NCI-H526 treated with DMSO at 0.1 percent for 48 hours (cell line): ENCODE results near the gene DSCAML1.
A peak's percentile ranks its signal among the peaks of the same experiment; 100 is the strongest.
"Not testable (repeated sequence)": the region's sequence is repeated elsewhere in the genome, so short reads cannot be mapped to it uniquely, and the experiment has no call there.

ENCODE experiments used
- DNase-seq: peaks from one replicate; lab custom pipeline; 2025; lab: John Stamatoyannopoulos, UW

DSCAML1 gene

DNA sequence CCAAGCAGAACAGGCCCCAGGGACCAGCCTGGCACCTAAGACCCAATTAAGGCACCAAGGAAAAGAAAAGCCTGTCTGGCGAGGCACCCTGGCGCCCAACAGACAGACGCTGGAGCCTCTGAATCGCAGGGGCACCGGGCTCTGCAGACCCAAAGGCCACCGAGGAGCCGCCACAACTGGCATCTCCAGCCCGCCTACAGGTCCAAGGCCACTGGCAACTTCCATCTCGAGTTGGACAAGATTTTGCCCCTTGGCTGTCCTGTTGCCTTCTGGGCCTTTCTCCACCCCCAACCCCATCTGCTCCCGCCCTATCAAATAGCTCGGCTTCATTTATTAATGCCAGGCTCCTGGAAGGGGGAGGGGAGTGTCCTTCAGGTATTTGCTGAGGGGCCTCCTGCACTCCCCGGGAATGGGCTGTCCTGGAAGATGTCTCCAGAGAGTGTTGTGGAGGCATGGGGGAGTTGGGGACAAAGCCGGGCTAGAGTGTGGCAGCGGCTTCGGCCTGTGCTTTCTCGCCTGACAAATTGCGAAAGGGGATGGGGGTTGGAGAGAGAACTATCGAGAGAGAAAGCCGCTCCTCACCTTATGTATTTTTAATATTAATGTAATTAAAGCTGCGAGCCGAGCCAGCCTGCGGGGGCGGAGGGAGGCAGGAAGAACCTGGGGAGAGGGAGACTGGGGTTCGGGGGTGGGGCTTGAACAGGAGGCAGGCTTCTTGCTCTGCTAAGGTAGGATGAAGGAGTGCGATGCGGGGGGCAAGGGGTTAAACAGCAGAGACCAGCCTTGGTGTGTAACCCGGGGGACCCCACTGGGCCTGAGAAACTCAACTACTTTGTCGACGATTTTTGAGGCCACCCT, 2.0 kb downstream of the DSCAML1 start:
- peak; percentile 79 for DNase-seq

GRCh38 chr11:117794135-117794534, 2.9 kb downstream of the DSCAML1 start:
- peak; percentile 79 for DNase-seq

GRCh38 chr11:117793583-117793982, 3.4 kb downstream of the DSCAML1 start:
- peak; percentile 85 for DNase-seq

GRCh38 chr11:117792992-117793391, 4.0 kb downstream of the DSCAML1 start:
- peak; percentile 99 for DNase-seq

DNA sequence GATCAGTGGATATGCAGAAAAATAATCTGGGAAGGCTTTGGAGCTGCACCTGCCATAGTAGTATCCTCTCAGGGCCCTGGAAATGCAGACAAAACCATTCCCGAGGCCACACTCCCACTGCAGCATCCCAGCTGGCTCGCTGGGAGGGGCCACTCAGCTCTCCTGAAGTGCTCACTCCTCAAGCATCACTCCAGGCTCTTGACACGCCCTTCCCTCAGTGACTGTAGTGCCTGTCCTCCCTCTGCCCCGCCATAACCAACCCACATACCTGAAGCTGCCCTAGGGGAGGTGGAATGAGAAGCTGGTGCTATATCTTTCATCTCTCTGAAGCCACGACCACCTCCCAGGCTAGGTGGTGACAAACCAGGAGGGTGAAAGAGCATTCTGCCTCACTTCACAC, 4.8 kb downstream of the DSCAML1 start:
- no peak for DNase-seq

DNA sequence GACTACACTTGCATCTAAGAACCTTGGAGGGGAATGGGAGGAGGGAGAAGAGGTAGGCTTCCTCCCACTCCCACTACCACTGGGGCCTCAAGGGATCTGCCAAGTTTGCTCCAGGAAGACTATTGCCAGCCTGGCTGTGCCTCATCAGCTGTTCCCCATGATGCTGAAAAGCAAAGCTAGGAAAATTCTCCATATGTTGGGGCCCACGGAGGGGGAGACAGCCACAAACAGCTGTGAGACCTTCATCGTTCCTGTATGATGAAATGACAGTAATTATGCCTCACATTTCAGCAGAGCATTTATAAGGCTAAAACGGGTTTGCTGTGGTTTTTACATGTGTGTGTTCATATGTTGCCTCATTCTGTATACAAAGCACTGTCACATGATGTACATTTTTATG, 6.7 kb downstream of the DSCAML1 start:
- no peak for DNase-seq

DNA sequence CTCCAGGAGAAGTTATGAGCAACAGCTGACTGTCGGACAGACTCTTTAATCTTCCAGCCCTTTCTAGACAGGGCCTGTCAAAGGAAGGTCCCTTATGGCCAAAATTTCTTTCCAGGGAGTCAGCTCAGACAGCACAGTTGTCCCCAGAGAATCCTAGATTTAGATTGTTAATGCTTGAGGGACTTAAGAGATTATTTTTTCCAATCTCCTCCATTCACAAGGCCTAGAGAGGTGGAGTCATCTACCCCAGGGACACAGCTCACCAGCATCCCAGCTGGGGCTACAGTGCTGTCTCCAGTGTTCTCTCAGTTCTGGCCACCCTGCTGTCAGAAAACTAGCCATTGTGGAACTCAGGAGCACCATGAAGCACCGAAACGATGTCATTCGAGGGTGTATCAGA, 7.8 kb downstream of the DSCAML1 start:
- no peak for DNase-seq

DNA sequence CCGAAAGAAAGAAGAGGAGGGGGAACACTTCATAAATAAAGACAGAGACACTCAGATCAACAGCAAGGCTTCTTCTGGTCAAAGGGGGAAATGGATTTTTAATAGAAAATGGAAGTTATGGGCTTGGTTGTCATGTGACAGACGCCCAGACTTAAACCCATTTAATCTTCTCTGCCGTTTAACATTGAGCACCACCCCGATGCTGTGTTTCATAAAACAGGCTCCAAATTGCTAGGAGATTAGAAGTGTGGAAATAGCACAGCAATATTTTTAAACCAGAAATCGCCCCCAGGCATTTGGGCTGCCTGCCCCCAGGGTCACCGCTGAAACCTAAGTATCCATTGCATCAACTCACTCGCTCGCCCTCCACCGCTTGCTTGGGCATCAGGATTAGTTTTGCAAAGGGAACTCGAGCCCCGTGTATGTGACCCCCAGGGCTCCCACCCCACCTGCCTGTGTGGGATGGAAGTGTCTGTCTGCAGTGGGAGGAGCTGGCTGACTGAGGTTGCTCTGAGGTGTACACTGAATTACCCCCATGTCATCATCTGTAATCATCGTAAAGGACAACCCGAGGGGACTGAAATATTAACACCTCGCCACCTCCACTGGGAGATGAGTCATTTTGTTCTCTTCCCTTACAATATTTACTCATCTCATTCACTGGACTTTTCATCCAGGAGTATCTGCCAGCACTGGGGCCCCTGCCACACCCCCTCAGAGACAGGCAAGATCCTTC, 10.7 kb downstream of the DSCAML1 start:
- no peak for DNase-seq

DNA sequence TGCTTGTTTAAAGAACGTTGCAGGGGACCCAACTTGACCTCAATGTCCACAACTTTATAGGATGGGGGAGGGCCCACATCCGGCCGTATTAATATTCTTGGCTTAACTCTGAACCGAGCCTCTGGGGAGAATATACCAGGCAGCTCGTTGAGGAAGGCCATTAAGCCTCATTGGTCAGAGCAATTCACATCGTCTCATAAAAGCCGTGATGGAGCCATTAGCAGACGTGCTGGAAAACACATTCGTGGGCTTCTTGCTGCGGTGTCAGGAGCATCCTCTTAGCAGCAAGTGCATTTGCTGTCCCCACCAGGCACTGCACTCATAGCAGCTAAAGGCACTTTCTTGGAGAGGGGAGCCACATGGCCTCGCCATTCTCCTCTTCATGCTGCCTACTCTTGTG, 14.9 kb downstream of the DSCAML1 start:
- DNase-seq: no peak

GRCh38 chr11:117781627-117782026, 15.4 kb downstream of the DSCAML1 start:
- DNase-seq: no peak

GRCh38 chr11:117780456-117780855, 16.6 kb downstream of the DSCAML1 start:
- no peak for DNase-seq

DNA sequence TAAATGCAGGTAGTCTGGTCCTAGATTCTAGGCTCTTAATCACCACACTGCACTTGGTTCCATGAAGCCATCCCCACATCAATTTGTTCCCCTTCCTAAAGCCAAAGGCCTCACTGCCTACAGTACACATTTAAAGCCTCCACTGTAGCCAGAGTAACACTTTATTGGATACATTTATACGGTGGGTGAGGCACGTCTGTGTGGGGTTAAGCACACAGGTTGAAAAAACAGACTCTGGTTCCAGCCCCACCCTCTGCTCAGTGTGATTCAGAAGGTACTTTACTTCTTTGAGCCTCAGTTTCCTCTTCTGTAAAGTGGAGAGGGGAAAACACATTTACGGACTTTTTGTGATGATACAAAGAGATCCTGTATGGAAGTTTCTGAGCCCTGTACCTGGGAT, 22.5 kb downstream of the DSCAML1 start:
- DNase-seq: no peak

DNA sequence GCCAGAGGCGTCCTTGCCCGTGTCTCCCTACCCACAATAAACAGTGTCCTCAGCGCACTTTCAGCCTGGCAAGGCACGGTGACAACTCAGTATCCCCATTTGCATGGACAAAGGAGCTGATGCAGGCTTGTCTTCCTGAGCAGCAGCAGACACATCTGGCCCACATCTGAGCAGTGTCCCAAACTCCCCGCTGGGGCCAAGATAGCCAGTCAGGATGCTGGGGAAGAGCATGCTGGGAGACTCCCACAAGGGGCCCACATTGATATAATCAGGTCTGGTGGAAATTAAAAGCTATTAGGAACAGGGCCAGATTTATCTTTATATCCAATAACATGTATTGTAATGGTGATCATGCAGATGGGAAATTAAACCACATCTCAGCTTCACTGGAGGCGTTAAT, 24.7 kb downstream of the DSCAML1 start:
- no peak for DNase-seq

GRCh38 chr11:117771841-117772240, 25.2 kb downstream of the DSCAML1 start:
- DNase-seq: no peak

- DNase-seq: no peak
Observed at GRCh38 chr11:117771197-117771596, 25.8 kb downstream of the DSCAML1 start.

DNA sequence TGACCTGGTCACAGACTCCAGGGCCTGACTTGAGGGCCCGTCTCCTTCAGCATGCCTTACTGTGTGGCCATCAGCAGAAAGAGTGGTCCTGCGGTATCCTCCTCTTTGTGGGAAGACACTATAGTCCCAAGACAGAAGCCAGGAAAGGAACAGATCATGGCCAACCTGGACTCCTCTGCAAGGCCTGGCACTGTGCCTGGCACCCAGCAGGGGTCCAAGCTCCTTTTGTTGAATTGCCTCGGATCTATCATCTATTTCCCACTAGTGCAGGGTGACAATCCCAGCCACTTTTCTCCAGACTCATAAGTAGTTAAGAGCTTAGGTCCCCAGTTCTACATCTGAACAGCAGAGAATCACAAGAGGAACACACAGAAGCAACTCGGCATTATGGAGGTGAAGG, 27.0 kb downstream of the DSCAML1 start:
- no peak for DNase-seq

- DNase-seq: no peak
Observed at GRCh38 chr11:117769533-117769932, 27.5 kb downstream of the DSCAML1 start.

DNA sequence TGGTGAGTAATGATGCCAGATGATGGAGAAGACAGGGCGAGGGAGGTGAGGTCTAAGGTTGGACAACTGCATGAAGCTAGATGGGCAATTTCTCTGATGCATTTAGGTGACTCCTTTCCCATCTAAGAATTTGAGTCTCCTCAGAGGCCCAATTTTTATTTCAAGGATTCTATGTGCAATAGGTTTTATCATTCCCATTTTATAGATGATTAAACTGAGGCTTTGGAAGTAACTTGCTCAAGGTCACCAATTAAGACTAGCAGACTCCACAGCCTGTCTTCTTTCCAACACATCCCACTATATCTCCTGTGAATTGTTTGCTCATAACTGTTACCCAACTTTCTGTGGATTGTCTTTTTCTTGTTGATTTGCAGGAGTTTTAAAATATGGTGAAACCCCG, 28.5 kb downstream of the DSCAML1 start:
- DNase-seq: no peak

- DNase-seq: no peak
Observed at GRCh38 chr11:117767071-117767470, 29.9 kb downstream of the DSCAML1 start.

- no peak for DNase-seq
Observed at GRCh38 chr11:117766576-117766975, 30.4 kb downstream of the DSCAML1 start.

DNA sequence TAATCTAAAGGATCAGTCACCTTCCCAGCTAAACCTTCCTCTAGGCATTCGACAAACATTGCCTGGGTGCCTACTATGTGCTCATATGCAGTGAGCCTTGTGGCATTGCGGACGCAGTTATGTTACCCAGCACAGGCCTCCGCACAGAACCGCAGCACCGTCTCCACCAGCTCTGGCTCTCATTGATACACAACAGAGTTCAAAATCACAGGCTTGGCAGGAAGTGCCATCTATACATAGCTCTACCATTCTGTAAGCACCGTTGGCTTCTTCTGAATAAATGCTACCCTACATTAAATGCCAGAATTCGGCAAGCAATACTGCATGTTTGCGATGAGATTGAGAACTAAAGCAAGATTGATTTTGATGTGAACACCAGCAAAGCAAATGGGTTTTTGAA, 31.0 kb downstream of the DSCAML1 start:
- DNase-seq: no peak

DNA sequence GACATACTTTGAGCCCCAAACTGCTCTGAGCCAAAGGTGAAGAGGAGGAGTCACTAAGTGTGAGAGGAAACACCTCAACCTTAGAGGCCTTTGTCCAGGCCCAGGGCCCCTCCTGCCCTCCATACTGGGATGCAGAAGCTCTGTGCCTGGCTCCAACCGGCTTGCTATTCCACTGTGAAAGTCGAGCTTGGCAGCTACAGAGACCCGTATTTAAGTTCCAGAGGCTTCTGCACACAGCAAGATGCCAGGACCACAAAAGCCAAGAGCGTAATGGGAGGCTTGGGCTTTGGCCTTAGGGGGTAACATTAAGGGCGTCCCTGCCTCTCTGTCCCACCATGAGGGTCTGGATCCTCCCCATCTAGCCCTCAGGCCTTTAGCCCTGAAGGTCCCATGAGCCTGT, 31.9 kb downstream of the DSCAML1 start:
- DNase-seq: no peak

DNA sequence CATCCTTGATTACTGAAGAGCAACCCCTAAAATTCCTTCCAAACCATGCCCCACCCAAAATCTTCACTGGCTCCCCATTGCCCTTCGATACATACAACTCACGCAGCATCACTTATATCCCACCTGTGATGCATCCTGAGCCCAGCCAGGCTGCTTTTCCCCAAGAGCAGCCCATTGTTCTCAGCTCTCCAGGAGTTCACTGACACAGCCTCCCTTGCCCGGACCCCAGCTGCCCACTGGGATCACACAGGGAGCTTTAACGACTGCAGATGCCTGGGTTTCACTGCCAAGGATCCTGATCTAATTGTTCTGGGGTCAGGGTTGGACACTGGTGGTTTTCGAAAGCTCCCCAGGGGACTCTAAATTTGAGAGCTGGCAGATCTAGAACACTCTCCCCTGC, 33.6 kb downstream of the DSCAML1 start:
- not testable (repeated sequence) for DNase-seq
